ENCODE data around the gene ABHD17C. TPM values are rescaled to one million over a fixed set of nuclear protein-coding genes. Genes with fewer than 3 reads are reported as not detected.

ABHD17C gene
- total RNA-seq, 2 experiments from 2014 or later, result 5.8 to 6.7 TPM

- POLR2A ChIA-PET, result no interaction called here
- intact Hi-C loops (cut with DNase I, micrococcal nuclease), result no loop called here
- Mint-ChIP-seq H3K27ac (no peak overlapping the region), H3K27me3 (peaks cover 9% of the 10 kb centered on the region), H3K36me3 (ENCODE audit: low read depth) (no peaks in the 10 kb centered on the region), H3K9me3 (ENCODE audit: low read depth) (no peaks in the 10 kb centered on the region), H3K4me3 (no peak overlapping the region), H3K4me1 (no peaks in the 10 kb centered on the region)
- DNase-seq (no peak), ATAC-seq (no peak)
- CTCF ChIA-PET, result no interaction called here
These were observed 25.3 kb upstream of the ABHD17C start for GRCh38 chr15:80669663-80670273.

- DNase-seq (no peak), ATAC-seq (no peak)
- H3K27me3 Mint-ChIP-seq, result peaks cover 21% of the 10 kb centered on the region
- H3K27ac Mint-ChIP-seq, result no peak overlapping the region
- CTCF ChIA-PET, result interaction anchor here (0.7 to 2.0 kb wide), 5 partner anchors 27 to 593 kb away, joined by 3 to 6 read pairs (median 4); no protein-coding TSS in a partner anchor
- no peak overlapping the region for H3K4me3 Mint-ChIP-seq
- intact Hi-C loops (cut with DNase I, micrococcal nuclease), result no loop called here
- no peaks in the 10 kb centered on the region for H3K9me3 Mint-ChIP-seq (ENCODE audit: low read depth)
- POLR2A ChIA-PET, result no interaction called here
- no peaks in the 10 kb centered on the region for H3K36me3 Mint-ChIP-seq (ENCODE audit: low read depth)
- no peaks in the 10 kb centered on the region for H3K4me1 Mint-ChIP-seq
These were observed 21.4 kb upstream of the ABHD17C start for GRCh38 chr15:80673561-80674244.

GRCh38 chr15:80674245-80674614, 20.9 kb upstream of the ABHD17C start:
- Mint-ChIP-seq H3K4me1 (no peaks in the 10 kb centered on the region), H3K27me3 (peaks cover 21% of the 10 kb centered on the region), H3K36me3 (ENCODE audit: low read depth) (no peaks in the 10 kb centered on the region), H3K9me3 (ENCODE audit: low read depth) (no peaks in the 10 kb centered on the region), H3K27ac (no peak overlapping the region), H3K4me3 (no peak overlapping the region)
- ATAC-seq (no peak), DNase-seq (no peak)
- POLR2A ChIA-PET, result no interaction called here
- intact Hi-C loops (cut with DNase I, micrococcal nuclease), result no loop called here
- CTCF ChIA-PET, result interaction anchor here (0.7 to 0.8 kb wide), 2 partner anchors 32 to 209 kb away, joined by 3 to 6 read pairs; no protein-coding TSS in a partner anchor

- Mint-ChIP-seq H3K27me3 (peaks cover 39% of the 10 kb centered on the region), H3K9me3 (ENCODE audit: low read depth) (no peaks in the 10 kb centered on the region), H3K4me1 (peaks cover 3% of the 10 kb centered on the region), H3K36me3 (ENCODE audit: low read depth) (no peaks in the 10 kb centered on the region), H3K27ac (no peak overlapping the region), H3K4me3 (no peak overlapping the region)
- ChIA-PET CTCF (no interaction called here), POLR2A (interaction anchor here (0.6 kb wide), 1 partner anchor 582 kb away, joined by 4 read pairs; no protein-coding TSS in a partner anchor)
- intact Hi-C loops (cut with DNase I, micrococcal nuclease), result no loop called here
- ATAC-seq (no peak), DNase-seq (no peak)
These were observed 18.1 kb upstream of the ABHD17C start for GRCh38 chr15:80677041-80677440.

- POLR2A ChIA-PET, result no interaction called here
- Mint-ChIP-seq H3K36me3 (ENCODE audit: low read depth) (no peaks in the 10 kb centered on the region), H3K4me3 (no peak overlapping the region), H3K9me3 (ENCODE audit: low read depth) (peaks cover 2% of the 10 kb centered on the region), H3K27ac (no peak overlapping the region), H3K4me1 (peaks cover 3% of the 10 kb centered on the region), H3K27me3 (peaks cover 49% of the 10 kb centered on the region)
- DNase-seq (no peak), ATAC-seq (no peak)
- CTCF ChIA-PET, result no interaction called here
- intact Hi-C loops (cut with DNase I, micrococcal nuclease), result no loop called here
These were observed 15.8 kb upstream of the ABHD17C start for GRCh38 chr15:80679167-80679803.

- DNase-seq, result no peak
These were observed 15.3 kb upstream of the ABHD17C start for GRCh38 chr15:80679804-80680175.

GRCh38 chr15:80682201-80682600, 12.9 kb upstream of the ABHD17C start:
- peaks cover 34% of the 10 kb centered on the region for H3K27me3 Mint-ChIP-seq

More at GRCh38 chr15:80679804-80680175, 15.3 kb upstream of the ABHD17C start:
- CTCF ChIA-PET, result interaction anchor here (0.6 kb wide), 1 partner anchor 1600 kb away, joined by 3 read pairs; no protein-coding TSS in a partner anchor
- H3K4me3 Mint-ChIP-seq, result no peak overlapping the region
- no peak overlapping the region for H3K27ac Mint-ChIP-seq
- intact Hi-C loops (cut with DNase I, micrococcal nuclease), result no loop called here
- peaks cover 3% of the 10 kb centered on the region for H3K4me1 Mint-ChIP-seq
- POLR2A ChIA-PET, result no interaction called here
- H3K9me3 Mint-ChIP-seq (ENCODE audit: low read depth), result peaks cover 3% of the 10 kb centered on the region
- H3K36me3 Mint-ChIP-seq (ENCODE audit: low read depth), result no peaks in the 10 kb centered on the region
- peaks cover 48% of the 10 kb centered on the region for H3K27me3 Mint-ChIP-seq
- no peak for ATAC-seq

GRCh38 chr15:80684697-80685096, 10.4 kb upstream of the ABHD17C start:
- intact Hi-C loops (cut with DNase I, micrococcal nuclease), result no loop called here
- no peaks in the 10 kb centered on the region for H3K36me3 Mint-ChIP-seq (ENCODE audit: low read depth)
- no peaks in the 10 kb centered on the region for H3K4me1 Mint-ChIP-seq
- H3K9me3 Mint-ChIP-seq (ENCODE audit: low read depth), result peaks cover 3% of the 10 kb centered on the region
- DNase-seq, result no peak
- ATAC-seq, result no peak
- ChIA-PET CTCF (no interaction called here), POLR2A (no interaction called here)
- no peak overlapping the region for H3K4me3 Mint-ChIP-seq
- peaks cover 29% of the 10 kb centered on the region for H3K27me3 Mint-ChIP-seq
- H3K27ac Mint-ChIP-seq, result no peak overlapping the region

More at GRCh38 chr15:80682201-80682600, 12.9 kb upstream of the ABHD17C start:
- no peak overlapping the region for H3K27ac Mint-ChIP-seq
- intact Hi-C loops (cut with DNase I, micrococcal nuclease), result no loop called here
- no peaks in the 10 kb centered on the region for H3K36me3 Mint-ChIP-seq (ENCODE audit: low read depth)
- peaks cover 3% of the 10 kb centered on the region for H3K9me3 Mint-ChIP-seq (ENCODE audit: low read depth)
- POLR2A ChIA-PET, result no interaction called here
- H3K4me1 Mint-ChIP-seq, result peaks cover 3% of the 10 kb centered on the region
- CTCF ChIA-PET, result no interaction called here
- DNase-seq (no peak), ATAC-seq (no peak)
- no peak overlapping the region for H3K4me3 Mint-ChIP-seq

GRCh38 chr15:80685628-80686027, 9.5 kb upstream of the ABHD17C start:
- CTCF ChIA-PET, result no interaction called here
- no peak for DNase-seq
- no peak overlapping the region for H3K27ac Mint-ChIP-seq
- peaks cover 27% of the 10 kb centered on the region for H3K27me3 Mint-ChIP-seq
- H3K4me3 Mint-ChIP-seq, result no peak overlapping the region
- ATAC-seq, result no peak
- no peaks in the 10 kb centered on the region for H3K4me1 Mint-ChIP-seq
- POLR2A ChIA-PET, result interaction anchor here (0.6 kb wide), 1 partner anchor 169 kb away, joined by 12 read pairs; no protein-coding TSS in a partner anchor
- H3K9me3 Mint-ChIP-seq (ENCODE audit: low read depth), result peaks cover 3% of the 10 kb centered on the region
- intact Hi-C loops (cut with DNase I, micrococcal nuclease), result no loop called here
- H3K36me3 Mint-ChIP-seq (ENCODE audit: low read depth), result no peaks in the 10 kb centered on the region

- no peak overlapping the region for H3K27ac Mint-ChIP-seq
- H3K4me1 Mint-ChIP-seq, result peaks cover 4% of the 10 kb centered on the region
- POLR2A ChIA-PET, result no interaction called here
- H3K36me3 Mint-ChIP-seq (ENCODE audit: low read depth), result no peaks in the 10 kb centered on the region
- CTCF ChIA-PET, result interaction anchor here (0.6 to 0.7 kb wide), 2 partner anchors 15 to 87 kb away, joined by 3 to 5 read pairs; no protein-coding TSS in a partner anchor
- no peak for ATAC-seq
- no peak for DNase-seq
- intact Hi-C loops (cut with DNase I, micrococcal nuclease), result no loop called here
- H3K27me3 Mint-ChIP-seq, result peaks cover 5% of the 10 kb centered on the region
- peaks cover 1% of the 10 kb centered on the region for H3K9me3 Mint-ChIP-seq (ENCODE audit: low read depth)
- H3K4me3 Mint-ChIP-seq, result no peak overlapping the region
These were observed 5.8 kb upstream of the ABHD17C start for GRCh38 chr15:80689294-80689693.

GRCh38 chr15:80689716-80690115, 5.4 kb upstream of the ABHD17C start:
- peaks cover 6% of the 10 kb centered on the region for H3K4me1 Mint-ChIP-seq
- POLR2A ChIA-PET, result no interaction called here
- CTCF ChIA-PET, result no interaction called here
- intact Hi-C loops (cut with DNase I, micrococcal nuclease), result no loop called here
- no peak for ATAC-seq
- no peak overlapping the region for H3K27ac Mint-ChIP-seq
- H3K9me3 Mint-ChIP-seq (ENCODE audit: low read depth), result no peaks in the 10 kb centered on the region
- H3K27me3 Mint-ChIP-seq, result peaks cover 5% of the 10 kb centered on the region
- no peaks in the 10 kb centered on the region for H3K36me3 Mint-ChIP-seq (ENCODE audit: low read depth)
- no peak overlapping the region for H3K4me3 Mint-ChIP-seq
- DNase-seq, result no peak

GRCh38 chr15:80691575-80691974, 3.5 kb upstream of the ABHD17C start:
- peaks cover 5% of the 10 kb centered on the region for H3K27me3 Mint-ChIP-seq
- peaks cover 12% of the 10 kb centered on the region for H3K4me1 Mint-ChIP-seq
- no peak overlapping the region for H3K4me3 Mint-ChIP-seq
- no peak overlapping the region for H3K27ac Mint-ChIP-seq
- no peaks in the 10 kb centered on the region for H3K9me3 Mint-ChIP-seq (ENCODE audit: low read depth)
- ChIA-PET CTCF (interaction anchor here (1.1 kb wide), 1 partner anchor 85 kb away, joined by 3 read pairs; no protein-coding TSS in a partner anchor), POLR2A (no interaction called here)
- ATAC-seq, result no peak
- no peaks in the 10 kb centered on the region for H3K36me3 Mint-ChIP-seq (ENCODE audit: low read depth)
- no peak for DNase-seq
- intact Hi-C loops (cut with DNase I, micrococcal nuclease), result no loop called here
